ENCODE results near the gene CNN1. TPM values are rescaled to one million over a fixed set of nuclear protein-coding genes. Genes with fewer than 3 reads are reported as not detected.

CNN1 gene
- total and polyA plus RNA-seq, 2 of the 13 experiments (the other 11 are each of a cell fraction or from before 2014, with no cell fraction given), result 0.70 to 1.1 TPM

DNA sequence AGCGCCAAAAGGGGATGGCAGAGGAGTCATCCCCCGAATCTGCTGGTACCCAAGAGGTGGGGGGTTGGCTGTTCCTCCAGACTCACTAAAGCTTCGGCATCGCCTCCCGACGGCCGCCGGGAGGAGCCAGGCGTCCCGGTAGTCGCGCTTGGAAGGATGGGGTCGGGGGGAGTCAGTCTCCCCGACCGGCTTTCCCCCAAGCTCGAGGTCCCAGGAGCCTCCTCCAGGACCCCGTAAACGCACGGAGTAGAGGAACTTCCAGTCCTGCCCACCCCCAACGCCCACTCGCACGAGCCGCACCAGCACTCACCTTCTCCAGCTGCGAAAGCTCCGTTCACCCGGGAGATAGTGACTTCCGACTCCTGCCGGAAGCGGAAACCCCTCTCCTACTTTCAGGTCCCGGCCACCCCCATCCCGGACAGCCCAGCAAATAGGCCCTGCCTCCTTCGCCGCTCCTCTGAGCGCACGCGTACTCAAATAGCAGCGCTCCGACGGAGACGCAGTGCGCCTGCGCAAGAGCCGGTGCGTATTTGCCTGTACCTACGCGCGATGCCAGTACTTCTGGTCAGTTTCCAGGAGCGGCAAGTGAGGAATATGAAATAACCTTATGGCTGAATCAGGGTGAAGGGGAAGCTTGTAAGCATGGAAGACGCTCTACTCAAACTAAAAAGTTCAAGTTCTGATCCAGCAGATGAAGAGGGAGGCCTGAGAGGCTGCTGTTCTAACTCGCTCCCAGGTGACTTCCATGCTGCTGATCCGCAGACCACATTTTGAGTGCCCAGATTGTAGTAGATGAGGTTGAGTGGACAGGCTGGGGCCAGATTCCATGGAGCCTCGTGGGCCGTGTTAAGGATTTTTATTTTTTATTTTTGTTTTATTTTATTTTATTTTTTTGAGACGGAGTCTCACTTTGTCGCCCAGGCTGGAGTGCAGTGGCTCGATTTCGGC lies 20.5 kb downstream of the CNN1 start, which contains the start of gene ELOF1 (continued):
- TF ChIP-seq POLR2G (IDR thresholded peaks at IDR 0.05; ENCODE audit: low read depth, low read length) (peak; percentile 95), SATB2 (CRISPR knock-in tag; IDR thresholded peaks at IDR 0.05) (no peak), ZNF563 (CRISPR knock-in tag; IDR thresholded peaks at IDR 0.05) (no peak), ZXDC (CRISPR knock-in tag; IDR thresholded peaks at IDR 0.05) (no peak), ZC3H4 (CRISPR knock-in tag; IDR thresholded peaks at IDR 0.05; ENCODE audit: borderline replicate concordance) (no peak), SMC3 (IDR thresholded peaks at IDR 0.05; ENCODE audit: low read length) (no peak), THAP11 (CRISPR knock-in tag; IDR thresholded peaks at IDR 0.05) (peak; percentile 85), JDP2 (CRISPR knock-in tag; IDR thresholded peaks at IDR 0.05; ENCODE audit: borderline replicate concordance) (no peak), ZNF143 (CRISPR knock-in tag; IDR thresholded peaks at IDR 0.05) (peak; percentile 36; the same call in 1 of the 2 replicates), TEF (CRISPR knock-in tag; IDR thresholded peaks at IDR 0.05) (no peak), ZNF83 (CRISPR knock-in tag; IDR thresholded peaks at IDR 0.05; ENCODE audit: borderline replicate concordance) (no peak), HHEX (CRISPR knock-in tag; IDR thresholded peaks at IDR 0.05) (no peak), TSC22D2 (CRISPR knock-in tag; IDR thresholded peaks at IDR 0.05; ENCODE audit: borderline replicate concordance) (0 out of 2 replicates have a peak, but pooled peaks have one; percentile 30), ZNF768 (CRISPR knock-in tag; IDR thresholded peaks at IDR 0.05) (no peak), ZNF432 (CRISPR knock-in tag; IDR thresholded peaks at IDR 0.05; ENCODE audit: borderline replicate concordance) (no peak)
- TF ChIP-seq, protein P1, sequence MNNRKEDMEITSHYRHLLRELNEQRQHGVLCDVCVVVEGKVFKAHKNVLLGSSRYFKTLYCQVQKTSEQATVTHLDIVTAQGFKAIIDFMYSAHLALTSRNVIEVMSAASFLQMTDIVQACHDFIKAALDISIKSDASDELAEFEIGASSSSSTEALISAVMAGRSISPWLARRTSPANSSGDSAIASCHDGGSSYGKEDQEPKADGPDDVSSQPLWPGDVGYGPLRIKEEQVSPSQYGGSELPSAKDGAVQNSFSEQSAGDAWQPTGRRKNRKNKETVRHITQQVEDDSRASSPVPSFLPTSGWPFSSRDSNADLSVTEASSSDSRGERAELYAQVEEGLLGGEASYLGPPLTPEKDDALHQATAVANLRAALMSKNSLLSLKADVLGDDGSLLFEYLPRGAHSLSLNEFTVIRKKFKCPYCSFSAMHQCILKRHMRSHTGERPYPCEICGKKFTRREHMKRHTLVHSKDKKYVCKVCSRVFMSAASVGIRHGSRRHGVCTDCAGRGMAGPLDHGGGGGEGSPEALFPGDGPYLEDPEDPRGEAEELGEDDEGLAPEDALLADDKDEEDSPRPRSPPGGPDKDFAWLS (CRISPR knock-in tag; IDR thresholded peaks at IDR 0.05; ENCODE audit: borderline replicate concordance), result no peak
- TF ChIP-seq, protein P2, sequence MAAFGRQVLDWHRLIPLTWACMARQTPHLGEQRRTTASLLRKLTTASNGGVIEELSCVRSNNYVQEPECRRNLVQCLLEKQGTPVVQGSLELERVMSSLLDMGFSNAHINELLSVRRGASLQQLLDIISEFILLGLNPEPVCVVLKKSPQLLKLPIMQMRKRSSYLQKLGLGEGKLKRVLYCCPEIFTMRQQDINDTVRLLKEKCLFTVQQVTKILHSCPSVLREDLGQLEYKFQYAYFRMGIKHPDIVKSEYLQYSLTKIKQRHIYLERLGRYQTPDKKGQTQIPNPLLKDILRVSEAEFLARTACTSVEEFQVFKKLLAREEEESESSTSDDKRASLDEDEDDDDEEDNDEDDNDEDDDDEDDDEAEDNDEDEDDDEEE (CRISPR knock-in tag; IDR thresholded peaks at IDR 0.05), result no peak
- TF ChIP-seq, protein P3, sequence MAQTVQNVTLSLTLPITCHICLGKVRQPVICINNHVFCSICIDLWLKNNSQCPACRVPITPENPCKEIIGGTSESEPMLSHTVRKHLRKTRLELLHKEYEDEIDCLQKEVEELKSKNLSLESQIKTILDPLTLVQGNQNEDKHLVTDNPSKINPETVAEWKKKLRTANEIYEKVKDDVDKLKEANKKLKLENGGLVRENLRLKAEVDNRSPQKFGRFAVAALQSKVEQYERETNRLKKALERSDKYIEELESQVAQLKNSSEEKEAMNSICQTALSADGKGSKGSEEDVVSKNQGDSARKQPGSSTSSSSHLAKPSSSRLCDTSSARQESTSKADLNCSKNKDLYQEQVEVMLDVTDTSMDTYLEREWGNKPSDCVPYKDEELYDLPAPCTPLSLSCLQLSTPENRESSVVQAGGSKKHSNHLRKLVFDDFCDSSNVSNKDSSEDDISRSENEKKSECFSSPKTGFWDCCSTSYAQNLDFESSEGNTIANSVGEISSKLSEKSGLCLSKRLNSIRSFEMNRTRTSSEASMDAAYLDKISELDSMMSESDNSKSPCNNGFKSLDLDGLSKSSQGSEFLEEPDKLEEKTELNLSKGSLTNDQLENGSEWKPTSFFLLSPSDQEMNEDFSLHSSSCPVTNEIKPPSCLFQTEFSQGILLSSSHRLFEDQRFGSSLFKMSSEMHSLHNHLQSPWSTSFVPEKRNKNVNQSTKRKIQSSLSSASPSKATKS (CRISPR knock-in tag; IDR thresholded peaks at IDR 0.05), result no peak
- TF ChIP-seq, protein P4, sequence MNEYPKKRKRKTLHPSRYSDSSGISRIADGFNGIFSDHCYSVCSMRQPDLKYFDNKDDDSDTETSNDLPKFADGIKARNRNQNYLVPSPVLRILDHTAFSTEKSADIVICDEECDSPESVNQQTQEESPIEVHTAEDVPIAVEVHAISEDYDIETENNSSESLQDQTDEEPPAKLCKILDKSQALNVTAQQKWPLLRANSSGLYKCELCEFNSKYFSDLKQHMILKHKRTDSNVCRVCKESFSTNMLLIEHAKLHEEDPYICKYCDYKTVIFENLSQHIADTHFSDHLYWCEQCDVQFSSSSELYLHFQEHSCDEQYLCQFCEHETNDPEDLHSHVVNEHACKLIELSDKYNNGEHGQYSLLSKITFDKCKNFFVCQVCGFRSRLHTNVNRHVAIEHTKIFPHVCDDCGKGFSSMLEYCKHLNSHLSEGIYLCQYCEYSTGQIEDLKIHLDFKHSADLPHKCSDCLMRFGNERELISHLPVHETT (CRISPR knock-in tag; conservative IDR thresholded peaks at IDR 0.05), result no peak

Data from HepG2 (cell line).